Astrocyte of the cerebellum (primary cell): ENCODE measurements around the gene SMTNL2.

ENCODE experiments used
- DNase-seq: peaks from one replicate; pipeline ENCODE4 v3.0.0-alpha.2; 2011; ENCODE audit warnings: low read depth
- H3K4me3 ChIP-seq: 2 replicates; pipeline ENCODE4 v1.5.1; 2011; ENCODE audit warnings: mild to moderate bottlenecking, low read depth, low read length, moderate library complexity
- CTCF ChIP-seq: IDR thresholded peaks from 2 replicates; pipeline ENCODE4 v1.5.1; 2012; ENCODE audit warnings: low read length, low read depth, moderate library complexity, mild to moderate bottlenecking; ENCODE audit errors: missing control alignments
- in situ Hi-C: cut with HindIII; loops from 2 replicates; pipeline ENCODE4 v1.10.0; 2017; ENCODE audit warnings: low sequenced_read_pairs

Gene SMTNL2

DNA sequence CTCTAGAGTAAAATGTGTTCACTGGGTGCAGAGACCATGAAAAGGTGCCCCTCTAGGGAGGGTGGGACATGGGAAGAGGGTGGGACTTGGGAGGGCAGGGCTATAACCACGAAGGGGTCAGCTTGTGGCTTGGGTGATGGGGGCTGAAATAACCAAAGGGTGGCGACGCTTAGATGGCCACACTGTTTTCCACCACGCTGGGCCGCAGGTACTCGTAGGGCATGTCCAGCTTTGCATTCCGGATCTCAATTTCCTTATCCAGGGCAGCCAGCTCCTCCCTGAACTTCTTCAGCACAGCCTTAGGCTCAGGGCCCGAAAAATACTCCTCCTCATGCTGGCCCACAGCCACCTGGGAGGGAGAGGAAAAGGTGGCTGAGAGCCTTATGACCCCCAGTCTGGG lies 47.1 kb downstream of the SMTNL2 start:
- no peak for TF ChIP-seq CTCF
- in situ Hi-C loops, result no loop called here
- no peak overlapping the region for H3K4me3 ChIP-seq
- DNase-seq, result no peak

- DNase-seq, result no peak
- TF ChIP-seq CTCF, result no peak
Measured at GRCh38 chr17:4631836-4632580, 47.7 kb downstream of the SMTNL2 start.

DNA sequence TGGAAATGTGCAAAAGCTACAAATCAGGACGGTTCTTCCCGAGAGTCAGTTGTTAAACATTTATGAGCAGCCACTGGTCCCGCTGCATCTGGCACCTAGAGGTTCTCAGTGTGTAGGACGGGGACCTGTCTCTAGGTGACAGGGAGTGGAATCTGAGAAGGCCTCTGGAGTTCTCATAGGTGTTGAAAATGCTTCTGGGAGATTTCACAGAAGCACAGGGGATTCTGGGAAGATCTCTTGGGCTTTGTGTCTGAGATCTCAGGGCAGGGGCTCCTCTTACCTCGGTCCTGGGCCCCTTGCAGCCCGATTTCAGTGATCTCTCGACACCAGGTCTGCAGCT lies 48.2 kb downstream of the SMTNL2 start:
- TF ChIP-seq CTCF, result no peak
- in situ Hi-C loops, result no loop called here
- H3K4me3 ChIP-seq, result no peak overlapping the region
- DNase-seq, result no peak

More at GRCh38 chr17:4631836-4632580, 47.7 kb downstream of the SMTNL2 start:
- no peak overlapping the region for H3K4me3 ChIP-seq
- in situ Hi-C loops, result no loop called here

DNA sequence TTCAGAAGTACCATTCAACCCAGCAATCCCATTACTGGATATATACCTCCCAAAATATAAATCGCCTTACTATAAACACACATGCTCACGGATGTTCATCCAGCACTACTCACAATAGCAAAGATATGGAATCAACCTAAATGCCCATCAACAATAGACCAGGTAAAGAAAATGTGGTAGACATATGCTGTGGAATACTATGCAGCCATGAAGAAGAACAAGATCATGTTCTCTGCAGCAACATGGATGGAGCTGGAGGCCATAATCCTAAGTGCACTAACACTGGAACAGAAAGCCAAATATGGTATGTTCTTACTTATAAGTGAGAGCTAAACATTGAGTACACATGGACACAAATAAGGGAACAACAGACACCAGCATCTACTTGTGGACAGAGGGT lies 49.3 kb downstream of the SMTNL2 start:
- in situ Hi-C loops, result no loop called here
- TF ChIP-seq CTCF, result no peak
- no peak for DNase-seq
- no peak overlapping the region for H3K4me3 ChIP-seq

- no peak for TF ChIP-seq CTCF
- in situ Hi-C loops, result no loop called here
- no peak overlapping the region for H3K4me3 ChIP-seq
- no peak for DNase-seq
Measured at GRCh38 chr17:4634976-4635375, 50.6 kb downstream of the SMTNL2 start.

GRCh38 chr17:4635823-4636375 lies 51.6 kb downstream of the SMTNL2 start:
- in situ Hi-C loops, result no loop called here
- no peak for DNase-seq
- TF ChIP-seq CTCF, result no peak
- no peak overlapping the region for H3K4me3 ChIP-seq
